IMR-90 (cell line): ENCODE data around the gene GABRB1.

Source experiments
- CTCF ChIP-seq: conservative IDR thresholded peaks from 2 replicates; pipeline ENCODE4 v1.5.1; 2012; ENCODE audit warnings: mild to moderate bottlenecking, low read depth, low read length, improper control_type of control experiment
- MAFK ChIP-seq: IDR thresholded peaks from 2 replicates; pipeline ENCODE4 v1.6.1; 2012; ENCODE audit warnings: low read depth, low read length, improper control_type of control experiment
- NFE2L2 ChIP-seq: fragments of 150-350 bp; IDR thresholded peaks from 2 replicates; pipeline ENCODE4 v1.6.1; 2016; ENCODE audit warnings: low read depth, mild to moderate bottlenecking, low read length
- POLR2A ChIP-seq: IDR thresholded peaks from 2 replicates; pipeline ENCODE4 v1.6.1; 2012; ENCODE audit warnings: mild to moderate bottlenecking, low read depth, low read length

- TF ChIP-seq CTCF (no peak), POLR2A (no peak), MAFK (no peak), NFE2L2 (no peak)
Measured at GRCh38 chr4:47442980-47443379, 411.6 kb downstream of the GABRB1 start.
